Neural crest cell (in vitro differentiated cells): ENCODE measurements around the gene SLC22A4. TPM values are rescaled to one million over a fixed set of nuclear protein-coding genes. Genes with fewer than 3 reads are reported as not detected.

Experiments used
- DNase-seq: peaks from one replicate; pipeline ENCODE4 v3.0.0; 2021; ENCODE audit warnings: low read depth, mixed read lengths, low spot score
- H3K27ac Mint-ChIP-seq: one replicate; pipeline ENCODE4 v1.8.0; 2021; ENCODE audit warnings: mild to moderate bottlenecking, mixed read lengths; ENCODE audit not compliant: unreplicated experiment
- H3K27me3 Mint-ChIP-seq: 2 replicates; pipeline ENCODE4 v1.8.0; 2021; ENCODE audit warnings: low read depth, mild to moderate bottlenecking, mixed read lengths
- H3K36me3 Mint-ChIP-seq: 2 replicates; pipeline ENCODE4 v1.8.0; 2021; ENCODE audit warnings: low read depth, mild to moderate bottlenecking, mixed read lengths
- H3K4me1 Mint-ChIP-seq: 2 replicates; pipeline ENCODE4 v1.8.0; 2021; ENCODE audit warnings: mixed read lengths
- H3K4me3 Mint-ChIP-seq: one replicate; pipeline ENCODE4 v1.8.0; 2021; ENCODE audit warnings: mild to moderate bottlenecking, mixed read lengths
- H3K9me3 Mint-ChIP-seq: 2 replicates; pipeline ENCODE4 v1.8.0; 2021; ENCODE audit warnings: mixed read lengths
- CTCF ChIP-seq: fragments of 200-600 bp; sonication (generic); conservative IDR thresholded peaks from 2 replicates; pipeline ENCODE4 v1.5.0; 2021; ENCODE audit warnings: antibody characterized with exemption, mild to moderate bottlenecking
- total RNA-seq: library from RNA; stranded (reverse); gene quantifications from 2 replicates; pipeline ENCODE4 v1.2.1, GENCODE V29; 2021

SLC22A4 gene
- total RNA-seq, 1 donor from 2014 or later, result 0.47 TPM

GRCh38 chr5:132380741-132381140 lies 86.5 kb downstream of the SLC22A4 start:
- Mint-ChIP-seq H3K27me3 (no peaks in the 10 kb centered on the region), H3K4me1 (no peaks in the 10 kb centered on the region), H3K36me3 (no peaks in the 10 kb centered on the region), H3K27ac (no peak overlapping the region), H3K4me3 (no peak overlapping the region), H3K9me3 (no peaks in the 10 kb centered on the region)
- DNase-seq, result no peak
- TF ChIP-seq CTCF, result no peak

GRCh38 chr5:132381614-132382013 lies 87.4 kb downstream of the SLC22A4 start:
- Mint-ChIP-seq H3K9me3 (no peaks in the 10 kb centered on the region), H3K27ac (no peak overlapping the region), H3K4me3 (no peak overlapping the region), H3K27me3 (no peaks in the 10 kb centered on the region), H3K4me1 (no peaks in the 10 kb centered on the region), H3K36me3 (no peaks in the 10 kb centered on the region)
- no peak for DNase-seq
- no peak for TF ChIP-seq CTCF

GRCh38 chr5:132383261-132383660 lies 89.1 kb downstream of the SLC22A4 start:
- Mint-ChIP-seq H3K4me1 (no peaks in the 10 kb centered on the region), H3K27ac (no peak overlapping the region)

GRCh38 chr5:132383984-132384383 lies 89.8 kb downstream of the SLC22A4 start:
- H3K36me3 Mint-ChIP-seq, result no peaks in the 10 kb centered on the region
- no peaks in the 10 kb centered on the region for H3K4me1 Mint-ChIP-seq
- H3K9me3 Mint-ChIP-seq, result no peaks in the 10 kb centered on the region
- no peak overlapping the region for H3K4me3 Mint-ChIP-seq
- DNase-seq, result no peak
- no peak overlapping the region for H3K27ac Mint-ChIP-seq
- H3K27me3 Mint-ChIP-seq, result no peaks in the 10 kb centered on the region
- no peak for TF ChIP-seq CTCF

More at GRCh38 chr5:132383261-132383660, 89.1 kb downstream of the SLC22A4 start:
- no peak overlapping the region for H3K4me3 Mint-ChIP-seq
- H3K36me3 Mint-ChIP-seq, result no peaks in the 10 kb centered on the region
- no peaks in the 10 kb centered on the region for H3K27me3 Mint-ChIP-seq
- TF ChIP-seq CTCF, result no peak
- no peaks in the 10 kb centered on the region for H3K9me3 Mint-ChIP-seq
- DNase-seq, result no peak

GRCh38 chr5:132384506-132385050 lies 90.4 kb downstream of the SLC22A4 start:
- H3K4me3 Mint-ChIP-seq, result no peak overlapping the region
- H3K27ac Mint-ChIP-seq, result no peak overlapping the region
- DNase-seq, result no peak

More at GRCh38 chr5:132384506-132385050, 90.4 kb downstream of the SLC22A4 start:
- TF ChIP-seq CTCF, result no peak
- no peaks in the 10 kb centered on the region for H3K36me3 Mint-ChIP-seq
- H3K27me3 Mint-ChIP-seq, result no peaks in the 10 kb centered on the region
- no peaks in the 10 kb centered on the region for H3K9me3 Mint-ChIP-seq
- no peaks in the 10 kb centered on the region for H3K4me1 Mint-ChIP-seq
